HG03175 (cell line): Measurements from ENCODE around the gene ST8SIA6.
A peak's percentile ranks its signal among the peaks of the same experiment; 100 is the strongest.
"Not testable (repeated sequence)": the region's sequence is repeated elsewhere in the genome, so short reads cannot be mapped to it uniquely, and the experiment has no call there.

ENCODE experiments used
- ATAC-seq: cut with Tn5 transposase; IDR thresholded peaks from one replicate; pipeline ENCODE4 v1.9.1; 2021; ENCODE audit warnings: mild to moderate bottlenecking, moderate library complexity; ENCODE audit not compliant: unreplicated experiment

The ST8SIA6 gene

GRCh38 chr10:17349717-17350116, 104.7 kb downstream of the ST8SIA6 start:
- ATAC-seq = no peak

- no peak for ATAC-seq
Measured at GRCh38 chr10:17348501-17349349, 105.7 kb downstream of the ST8SIA6 start.

GRCh38 chr10:17348011-17348500, 106.3 kb downstream of the ST8SIA6 start:
- no peak for ATAC-seq

- ATAC-seq = no peak
Measured at GRCh38 chr10:17344206-17344605, 110.2 kb downstream of the ST8SIA6 start.

GRCh38 chr10:17343118-17343517, 111.3 kb downstream of the ST8SIA6 start:
- ATAC-seq = no peak

GRCh38 chr10:17340144-17340829, 114.1 kb downstream of the ST8SIA6 start:
- ATAC-seq = no peak

- no peak for ATAC-seq
Measured at GRCh38 chr10:17335065-17335464, 119.3 kb downstream of the ST8SIA6 start.

- no peak for ATAC-seq
Measured at GRCh38 chr10:17330501-17330900, 123.9 kb downstream of the ST8SIA6 start.

- no peak for ATAC-seq
Measured at GRCh38 chr10:17326377-17326776, 128.0 kb downstream of the ST8SIA6 start.

- not testable (repeated sequence) for ATAC-seq
Measured at GRCh38 chr10:17321957-17322356, 132.4 kb downstream of the ST8SIA6 start.

GRCh38 chr10:17316488-17317170, 137.8 kb downstream of the ST8SIA6 start:
- peak; percentile 96 for ATAC-seq

GRCh38 chr10:17309435-17309834, 145.0 kb downstream of the ST8SIA6 start:
- ATAC-seq = no peak

- no peak for ATAC-seq
Measured at GRCh38 chr10:17307123-17307522, 147.3 kb downstream of the ST8SIA6 start.

GRCh38 chr10:17292375-17292774, 162.0 kb downstream of the ST8SIA6 start:
- ATAC-seq = no peak

- ATAC-seq = no peak
Measured at GRCh38 chr10:17290226-17290625, 164.2 kb downstream of the ST8SIA6 start.

GRCh38 chr10:17289763-17290162, 164.6 kb downstream of the ST8SIA6 start:
- no peak for ATAC-seq

- ATAC-seq = no peak
Measured at GRCh38 chr10:17286562-17287550, 167.5 kb downstream of the ST8SIA6 start.

- ATAC-seq = no peak
Measured at GRCh38 chr10:17282311-17282710, 172.1 kb downstream of the ST8SIA6 start.

- no peak for ATAC-seq
Measured at GRCh38 chr10:17278607-17279240, 175.7 kb downstream of the ST8SIA6 start.
